NCI-H2227 (cell line): ENCODE results near the gene ADGRL1.
A peak's percentile ranks its signal among the peaks of the same experiment; 100 is the strongest.
"Not testable (repeated sequence)": the region's sequence is repeated elsewhere in the genome, so short reads cannot be mapped to it uniquely, and the experiment has no call there.

Experiments
- DNase-seq: peaks from one replicate; lab custom pipeline; 2025; ENCODE audit not compliant: unreplicated experiment; lab: John Stamatoyannopoulos, UW

The ADGRL1 gene

GRCh38 chr19:14164082-14164481 is 41.9 kb downstream of the ADGRL1 start:
- DNase-seq: no peak

GRCh38 chr19:14162871-14163297 is 43.1 kb downstream of the ADGRL1 start:
- DNase-seq: no peak

- no peak for DNase-seq
Observed at GRCh38 chr19:14161305-14161704, 44.7 kb downstream of the ADGRL1 start.

GRCh38 chr19:14160017-14160703 is 45.8 kb downstream of the ADGRL1 start:
- no peak for DNase-seq

GRCh38 chr19:14159059-14159458 is 46.9 kb downstream of the ADGRL1 start:
- DNase-seq: no peak

GRCh38 chr19:14158276-14159023 is 47.5 kb downstream of the ADGRL1 start:
- DNase-seq: no peak

- no peak for DNase-seq
Observed at GRCh38 chr19:14156971-14157717, 48.8 kb downstream of the ADGRL1 start.

GRCh38 chr19:14156122-14156521 is 49.8 kb downstream of the ADGRL1 start:
- DNase-seq: no peak

- DNase-seq: no peak
Observed at GRCh38 chr19:14155371-14155770, 50.6 kb downstream of the ADGRL1 start.

- DNase-seq: no peak
Observed at GRCh38 chr19:14152713-14153112, 53.3 kb downstream of the ADGRL1 start.

- DNase-seq: no peak
Observed at GRCh38 chr19:14150770-14151661, 55.0 kb downstream of the ADGRL1 start.

GRCh38 chr19:14150041-14150769 is 55.8 kb downstream of the ADGRL1 start:
- no peak for DNase-seq

GRCh38 chr19:14149509-14149994 is 56.4 kb downstream of the ADGRL1 start:
- DNase-seq: no peak

GRCh38 chr19:14148751-14149410 is 57.1 kb downstream of the ADGRL1 start:
- DNase-seq: no peak

GRCh38 chr19:14147797-14148605 is 58.0 kb downstream of the ADGRL1 start:
- peak; percentile 59 for DNase-seq

- no peak for DNase-seq
Observed at GRCh38 chr19:14146789-14147216, 59.2 kb downstream of the ADGRL1 start.

GRCh38 chr19:14146169-14146568 is 59.8 kb downstream of the ADGRL1 start:
- not testable (repeated sequence) for DNase-seq

GRCh38 chr19:14145381-14145780 is 60.6 kb downstream of the ADGRL1 start:
- DNase-seq: no peak
